HG03442 (cell line): ENCODE data around the gene EYA2.

Source experiments
- ATAC-seq: cut with Tn5 transposase; IDR thresholded peaks from one replicate; pipeline ENCODE4 v1.9.1; 2021; ENCODE audit warnings: mild to moderate bottlenecking, moderate library complexity; ENCODE audit not compliant: unreplicated experiment

EYA2 gene

DNA sequence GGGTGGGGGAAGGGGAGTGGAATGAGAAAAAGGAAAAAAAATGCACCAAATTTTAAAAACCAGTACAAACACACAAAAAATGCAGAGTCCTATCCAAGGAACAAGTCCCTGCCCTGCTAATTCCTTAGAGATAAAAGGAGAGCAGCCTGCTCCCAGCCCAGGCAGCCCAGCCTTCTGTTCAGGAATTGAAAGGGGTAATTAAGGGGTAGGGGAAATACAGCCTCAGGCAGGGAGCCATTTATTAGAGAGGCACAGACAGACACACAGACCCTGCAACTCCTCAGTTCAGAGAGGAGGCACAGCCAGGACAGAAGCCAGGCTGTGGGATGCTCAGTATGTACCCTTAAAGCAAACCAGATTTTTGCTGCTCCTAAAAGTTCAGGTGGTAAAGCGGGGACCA lies 137.2 kb downstream of the EYA2 start:
- ATAC-seq = no peak

DNA sequence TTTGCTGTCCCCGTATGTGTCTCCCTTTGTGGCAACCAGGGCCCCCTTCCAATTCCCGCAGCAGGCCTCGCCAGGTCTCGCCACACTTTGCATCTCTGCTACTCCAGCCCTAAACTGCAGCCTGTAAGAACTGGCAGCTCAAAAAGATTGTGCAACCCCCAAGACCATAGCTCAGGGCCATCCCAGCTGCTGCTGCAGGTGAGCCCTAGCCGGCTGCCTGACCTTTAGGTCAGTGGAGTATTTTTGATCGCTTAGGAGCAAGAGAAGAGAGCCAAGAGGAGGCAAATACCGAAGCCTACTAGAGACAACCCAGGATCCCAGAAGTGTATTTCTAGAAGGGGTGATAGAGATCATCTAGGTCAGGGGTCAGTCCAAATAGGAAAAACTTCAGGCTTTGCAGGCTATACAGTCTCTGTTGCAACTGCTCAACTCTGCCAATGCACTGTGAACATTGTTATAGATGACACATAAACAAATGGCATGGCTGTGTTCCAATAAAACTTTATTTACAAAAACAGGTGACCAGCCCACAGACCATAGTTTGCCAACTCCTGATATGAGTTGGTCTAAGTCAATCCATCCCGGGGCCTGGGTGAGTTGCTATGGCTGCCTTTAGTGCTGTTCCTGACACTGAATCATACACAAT lies 138.4 kb downstream of the EYA2 start:
- no peak for ATAC-seq

DNA sequence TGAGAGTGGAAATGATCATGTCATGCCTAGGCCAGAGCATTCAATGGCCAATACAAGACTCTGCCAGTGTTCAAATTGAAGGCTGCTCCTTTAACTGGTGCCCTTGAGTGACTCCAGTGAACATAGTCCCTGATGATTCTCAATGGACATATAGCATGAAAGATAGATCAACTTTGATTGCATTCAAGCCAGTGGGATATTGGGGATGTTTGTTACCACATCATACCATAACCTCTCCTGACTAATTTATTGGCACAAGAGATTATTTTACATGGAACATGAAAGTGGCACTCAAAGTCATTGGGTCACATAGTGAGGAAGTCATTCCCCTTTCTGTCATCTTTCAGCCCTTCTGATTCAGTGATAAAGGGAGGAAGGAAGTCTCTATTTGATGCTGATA lies 139.0 kb downstream of the EYA2 start:
- ATAC-seq = no peak

DNA sequence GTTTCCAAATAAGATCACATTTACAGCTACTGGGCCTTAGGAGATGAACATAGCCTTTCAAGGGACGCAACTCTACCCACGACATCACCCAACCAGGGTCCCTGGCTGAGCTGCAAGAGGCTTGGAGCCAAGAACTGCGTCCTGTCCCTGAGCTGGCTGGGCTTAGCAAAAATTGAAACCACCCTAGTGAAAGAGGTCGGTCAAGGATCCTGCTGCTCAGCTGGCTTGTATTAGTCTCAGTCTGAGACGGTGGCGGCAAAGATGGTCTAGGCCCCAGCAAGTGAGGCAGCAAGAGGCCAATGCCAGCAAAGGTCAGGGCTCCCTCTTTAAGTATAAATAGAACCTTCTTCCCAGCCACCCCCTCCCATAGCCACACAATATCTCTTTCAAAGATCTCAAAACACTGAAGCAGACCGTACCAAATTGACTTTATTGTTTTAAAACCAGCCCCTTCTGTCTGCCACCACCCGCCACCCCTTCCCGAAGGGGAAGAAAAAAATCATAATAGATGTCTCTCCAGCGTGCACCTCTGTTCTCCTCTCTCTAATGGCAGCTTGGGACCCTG lies 140.5 kb downstream of the EYA2 start:
- no peak for ATAC-seq

DNA sequence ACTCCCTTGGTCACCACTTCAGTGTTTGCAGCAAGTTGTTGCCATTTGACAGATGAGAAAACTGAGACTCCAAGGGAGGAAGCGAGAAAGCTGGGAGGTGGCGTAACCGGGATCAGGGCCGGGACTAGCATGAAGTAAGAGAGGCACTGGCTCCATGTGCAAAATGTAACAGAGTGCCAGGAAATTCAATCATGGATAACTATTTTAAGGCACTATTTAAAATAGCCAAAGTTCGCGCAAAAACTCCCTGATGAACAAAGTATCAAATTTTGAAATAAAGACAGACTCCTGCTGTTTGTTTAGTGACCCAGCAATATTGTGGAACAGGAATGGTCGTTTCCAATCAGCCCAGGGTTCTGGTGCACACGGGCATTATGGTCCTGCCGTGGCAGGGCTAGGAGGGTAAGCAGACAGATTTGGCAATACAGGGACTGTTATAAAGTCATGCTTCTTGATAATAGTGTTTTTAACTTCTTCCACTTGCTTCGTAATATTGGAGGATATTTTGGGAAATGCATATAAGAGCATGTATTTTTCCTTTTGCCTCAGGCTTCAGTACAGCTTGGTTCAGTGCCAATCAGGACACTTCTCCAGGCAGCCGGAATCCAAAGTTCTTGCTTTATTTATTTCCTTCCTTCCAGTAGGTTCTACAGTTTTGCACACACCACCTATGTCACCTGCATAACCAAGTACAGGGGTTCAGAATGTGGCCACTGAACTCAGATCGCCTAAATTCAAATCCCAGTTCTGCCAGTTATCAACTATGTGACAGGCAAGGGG lies 141.6 kb downstream of the EYA2 start:
- no peak for ATAC-seq

DNA sequence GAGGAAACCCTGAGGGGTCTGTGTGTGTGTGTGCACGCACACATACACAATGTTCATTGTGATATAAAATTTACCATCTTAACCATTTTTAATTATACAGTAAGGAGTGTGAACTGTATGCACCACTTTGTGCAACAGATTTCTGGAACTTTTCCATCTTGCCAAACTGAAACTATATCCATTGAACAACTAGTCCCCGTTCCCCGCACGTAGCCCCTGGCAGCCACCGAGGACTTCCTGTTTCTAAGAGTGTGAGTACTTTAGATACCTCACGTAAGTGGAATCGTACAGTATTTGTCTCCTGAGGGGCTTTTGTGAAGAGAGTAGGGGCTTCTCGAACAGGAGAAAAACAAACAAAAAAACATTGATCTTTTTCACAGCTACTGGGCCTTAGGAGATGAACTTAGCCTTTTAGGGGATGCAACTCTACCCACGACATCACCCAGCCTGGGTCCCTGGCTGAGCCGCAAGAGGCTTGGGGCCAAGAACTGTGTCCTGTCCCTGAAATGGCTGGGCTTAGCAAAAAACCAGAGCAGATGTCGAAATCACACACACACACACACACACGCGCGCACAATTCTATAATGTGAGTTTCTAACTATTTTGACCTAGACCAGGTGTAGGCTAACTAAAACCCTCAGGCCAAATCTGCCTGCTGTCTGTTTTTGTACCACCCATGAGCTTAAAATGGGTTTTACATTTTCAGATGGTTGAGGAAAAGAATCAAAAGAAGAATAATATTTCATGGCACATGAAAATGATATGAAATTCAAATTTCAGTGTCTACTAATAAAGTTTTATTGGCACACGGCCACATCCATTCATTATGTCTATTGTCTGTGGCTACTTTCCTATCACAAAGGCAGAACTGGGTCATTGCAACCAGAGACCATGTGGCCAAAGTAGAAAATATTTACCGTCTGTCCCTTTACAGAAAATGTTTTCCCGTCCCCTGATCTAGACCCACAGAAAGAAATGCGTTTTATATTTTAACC lies 144.2 kb downstream of the EYA2 start:
- ATAC-seq = no peak

DNA sequence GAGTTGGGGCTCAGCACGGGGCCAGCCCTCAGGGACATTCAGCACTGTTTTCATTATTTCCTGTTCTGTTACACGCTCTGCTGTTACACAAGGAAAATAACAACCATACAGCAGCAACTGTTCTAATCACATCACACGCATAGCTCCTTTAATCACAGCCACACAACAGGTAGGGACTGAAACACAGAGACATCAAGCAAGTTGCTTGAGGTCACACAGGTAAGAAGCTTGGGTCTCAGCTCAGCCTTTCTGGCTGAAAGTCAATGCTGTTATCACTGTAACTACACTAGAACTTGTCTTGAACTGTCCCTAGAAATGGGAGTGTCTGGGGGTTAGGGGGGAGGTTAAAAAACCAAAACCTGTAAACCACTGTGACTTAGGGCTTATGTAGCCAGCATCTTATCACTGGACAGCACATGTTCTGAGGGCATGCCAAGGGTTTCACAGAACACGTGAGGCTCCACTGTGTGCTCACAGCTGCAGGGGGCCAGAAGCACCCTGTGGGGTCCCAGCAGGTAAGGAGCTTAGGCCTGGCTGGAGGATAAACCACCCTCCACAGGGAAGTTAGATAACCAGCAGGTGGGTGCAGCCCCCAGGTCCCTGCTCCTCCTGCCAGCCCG lies 146.0 kb downstream of the EYA2 start:
- no peak for ATAC-seq

DNA sequence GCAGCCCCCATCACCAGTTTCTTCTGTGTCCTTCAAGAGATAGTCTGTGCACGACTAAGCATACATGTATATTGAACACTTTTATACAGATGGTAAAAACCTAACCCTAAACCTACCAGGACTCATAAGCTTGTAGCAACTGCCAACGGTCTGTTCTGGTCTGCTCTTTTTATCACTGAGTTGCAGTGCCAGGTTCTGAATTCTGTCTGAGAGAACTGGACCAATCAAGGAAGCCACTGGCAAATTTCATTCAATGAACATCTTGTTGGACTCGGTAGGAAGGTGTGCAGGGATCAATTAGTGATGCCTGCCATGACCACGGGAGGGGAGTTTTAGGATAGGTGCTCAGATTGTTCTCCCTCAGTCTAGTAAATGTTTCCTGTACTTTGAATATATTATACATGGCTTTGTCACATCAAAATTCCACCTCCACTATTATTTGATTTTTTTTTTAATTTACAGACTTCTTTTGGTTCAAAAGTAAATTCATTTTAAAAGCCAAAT lies 146.8 kb downstream of the EYA2 start:
- ATAC-seq = no peak

DNA sequence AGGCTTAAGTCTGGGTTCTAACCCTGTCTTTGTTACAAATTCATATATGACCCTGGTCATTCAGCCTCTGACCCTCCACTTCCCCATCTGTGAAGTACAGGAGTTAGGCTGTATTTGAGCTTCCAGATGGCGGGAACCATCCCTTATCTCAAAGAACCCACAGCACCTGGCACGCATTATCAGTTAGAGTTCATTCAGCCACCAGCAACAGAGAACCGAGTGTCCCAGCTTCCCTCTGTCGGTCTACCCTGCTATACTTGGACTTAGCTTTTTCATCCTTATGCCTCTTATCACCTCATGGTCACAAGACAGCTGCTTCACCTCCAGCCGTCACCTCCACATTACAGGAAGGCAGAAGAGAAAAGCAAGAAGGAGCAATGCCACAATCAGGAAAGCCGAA lies 147.8 kb downstream of the EYA2 start:
- no peak for ATAC-seq

DNA sequence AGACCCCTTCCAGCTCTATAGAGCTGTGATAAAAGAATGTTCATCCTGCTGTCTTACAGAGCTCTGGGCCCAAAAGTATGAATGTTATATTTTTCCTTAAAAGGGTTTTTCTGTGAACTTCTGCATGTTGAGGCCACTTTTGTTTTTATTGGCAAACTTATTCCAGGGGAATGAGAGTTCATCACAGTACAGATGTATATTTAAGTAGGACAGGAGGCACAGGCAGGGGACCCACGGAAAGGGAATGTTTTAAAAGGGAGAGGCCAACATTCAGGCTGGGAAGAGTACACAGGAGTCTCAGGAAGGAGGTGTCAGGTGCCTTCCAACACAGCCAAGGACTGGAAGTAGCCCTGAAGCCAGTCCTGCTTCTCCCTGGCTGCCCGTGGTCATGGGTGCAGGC lies 148.4 kb downstream of the EYA2 start:
- no peak for ATAC-seq

DNA sequence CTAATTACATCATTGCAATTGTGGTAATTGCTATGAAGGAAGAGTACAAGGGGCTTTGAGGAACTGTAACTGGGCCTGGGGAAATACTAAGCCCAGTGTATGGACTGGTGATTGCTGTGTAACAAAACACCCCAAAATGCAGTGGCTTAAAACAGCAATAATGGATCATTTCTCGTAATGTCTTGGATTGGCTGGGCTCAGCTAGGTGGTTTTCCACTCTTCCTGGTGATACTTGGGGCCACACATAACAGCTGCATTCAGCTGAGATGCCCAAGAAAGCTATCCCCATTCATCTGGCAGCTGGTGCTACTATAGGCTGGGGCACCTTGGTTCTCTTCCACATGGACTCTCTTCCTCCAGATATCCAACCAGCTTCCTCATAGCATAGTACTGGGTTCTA lies 150.3 kb downstream of the EYA2 start:
- no peak for ATAC-seq

DNA sequence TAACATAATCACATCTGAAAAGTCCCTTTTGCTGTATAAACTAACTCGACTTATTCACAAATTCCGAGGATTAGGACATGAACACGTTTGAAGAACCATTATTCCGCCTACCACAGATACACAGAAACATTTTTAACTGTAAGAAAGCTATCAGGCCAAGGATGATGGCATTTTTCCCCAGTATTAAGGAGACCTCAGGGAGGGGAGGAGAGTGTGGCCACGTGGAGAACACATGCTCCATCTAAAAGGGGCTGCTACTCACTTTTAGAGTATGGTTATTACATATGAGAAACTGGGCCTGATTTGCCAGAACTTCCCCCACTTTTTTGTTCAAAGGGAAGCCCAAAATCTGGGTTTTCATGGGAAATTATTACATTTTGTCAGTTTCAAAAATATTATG lies 153.4 kb downstream of the EYA2 start:
- ATAC-seq = no peak

DNA sequence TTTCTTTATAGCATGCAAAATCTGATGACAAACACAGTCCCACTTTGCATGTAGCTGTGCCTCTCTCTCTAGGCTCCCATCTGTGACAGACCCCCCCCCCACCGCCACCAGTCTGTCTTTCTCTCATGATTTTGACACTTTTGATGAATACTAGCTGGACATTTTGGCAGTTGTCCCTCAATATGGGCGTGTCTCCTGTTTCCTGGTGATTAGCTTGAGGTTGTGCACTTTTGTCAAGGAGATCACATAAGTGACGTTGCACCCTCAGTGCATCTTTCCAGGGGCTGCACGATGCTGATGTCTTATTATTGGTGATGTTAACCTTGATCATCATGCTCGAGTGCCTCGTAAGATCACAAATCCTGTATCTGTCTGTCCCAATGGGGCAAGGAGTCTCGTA lies 155.1 kb downstream of the EYA2 start:
- ATAC-seq = no peak

DNA sequence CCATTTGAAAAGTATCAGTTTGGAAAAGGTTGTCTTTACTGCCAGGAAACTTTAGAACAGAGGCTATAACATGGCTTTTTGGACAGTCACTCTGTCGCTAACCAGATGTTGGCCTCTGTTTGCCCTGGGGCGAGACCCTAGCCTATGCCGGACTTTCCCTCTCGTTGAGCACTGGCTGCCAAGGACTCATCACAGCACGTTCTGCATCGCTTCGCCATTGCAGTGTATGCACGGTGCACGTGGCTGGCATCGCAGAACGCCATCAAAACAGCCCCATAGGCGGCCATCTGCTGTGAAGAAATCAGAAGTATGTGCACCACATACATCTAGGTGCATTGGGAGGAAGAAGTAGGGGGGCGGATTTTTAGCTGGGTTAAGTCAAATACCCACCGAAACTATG lies 156.4 kb downstream of the EYA2 start:
- no peak for ATAC-seq

DNA sequence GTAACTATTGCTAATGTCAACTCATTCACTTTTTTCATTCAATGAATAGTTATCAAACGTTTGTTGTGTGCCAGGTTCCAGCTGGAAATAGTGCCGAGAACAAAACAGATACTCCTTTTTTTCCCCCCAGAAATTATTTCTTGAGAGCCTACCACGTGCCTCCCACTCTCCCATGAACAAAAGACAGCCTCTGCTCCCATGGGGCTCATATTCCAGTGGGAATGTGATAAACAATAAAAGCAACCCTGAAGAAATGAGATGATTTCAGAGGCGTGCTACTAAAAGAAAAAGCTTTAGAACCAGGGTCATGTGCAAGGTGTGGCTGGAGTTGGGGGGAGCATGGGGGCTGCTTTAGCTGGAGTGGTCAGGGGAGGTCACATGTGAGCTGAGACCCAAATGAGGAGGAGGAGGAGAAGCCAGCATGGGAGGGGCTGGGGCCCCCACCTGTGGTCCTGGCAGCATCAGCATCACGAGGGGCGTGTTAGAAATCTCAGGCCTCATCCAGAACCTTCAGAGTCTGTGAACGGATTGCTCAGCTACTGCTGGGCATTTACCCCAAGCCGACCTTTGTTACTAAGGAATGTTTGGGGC lies 157.4 kb downstream of the EYA2 start:
- no peak for ATAC-seq

DNA sequence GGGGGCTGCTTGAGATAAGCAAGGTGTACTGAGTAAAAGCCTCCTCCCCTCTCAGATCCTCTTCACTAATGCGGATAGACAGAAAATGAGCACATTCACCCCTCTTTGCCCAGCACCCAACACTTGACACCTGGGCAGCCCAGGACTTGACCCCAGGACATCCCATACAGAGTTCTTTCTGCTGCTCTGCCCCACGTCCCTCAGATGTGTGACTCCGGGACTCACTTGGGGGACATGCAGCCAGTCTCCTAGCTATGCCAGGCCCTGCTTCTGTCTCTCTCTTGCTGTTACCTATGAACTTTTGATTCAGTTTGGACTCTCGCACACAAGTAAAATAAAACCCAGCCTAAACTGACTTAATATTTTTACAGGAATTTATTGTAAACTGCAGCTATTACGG lies 159.9 kb downstream of the EYA2 start:
- ATAC-seq = no peak

DNA sequence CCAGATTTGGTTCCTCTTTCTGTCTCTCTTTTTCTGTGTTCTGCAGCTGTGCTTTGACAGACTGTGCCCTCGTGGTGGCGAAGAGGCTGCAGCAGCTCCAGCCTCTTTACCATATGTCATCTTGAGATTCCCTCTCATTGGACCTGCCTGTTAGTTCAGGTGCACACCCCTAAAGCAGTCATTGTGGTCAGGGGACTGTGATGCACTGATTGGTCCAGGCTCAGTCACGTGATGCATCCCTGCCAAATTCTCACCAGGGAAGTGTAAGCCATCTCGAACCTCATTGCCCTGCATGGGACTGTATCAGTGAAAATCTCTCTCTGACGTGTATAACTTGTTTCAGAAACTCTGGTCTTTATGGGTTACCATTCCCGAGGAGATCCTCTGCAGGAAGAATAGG lies 160.3 kb downstream of the EYA2 start:
- no peak for ATAC-seq

DNA sequence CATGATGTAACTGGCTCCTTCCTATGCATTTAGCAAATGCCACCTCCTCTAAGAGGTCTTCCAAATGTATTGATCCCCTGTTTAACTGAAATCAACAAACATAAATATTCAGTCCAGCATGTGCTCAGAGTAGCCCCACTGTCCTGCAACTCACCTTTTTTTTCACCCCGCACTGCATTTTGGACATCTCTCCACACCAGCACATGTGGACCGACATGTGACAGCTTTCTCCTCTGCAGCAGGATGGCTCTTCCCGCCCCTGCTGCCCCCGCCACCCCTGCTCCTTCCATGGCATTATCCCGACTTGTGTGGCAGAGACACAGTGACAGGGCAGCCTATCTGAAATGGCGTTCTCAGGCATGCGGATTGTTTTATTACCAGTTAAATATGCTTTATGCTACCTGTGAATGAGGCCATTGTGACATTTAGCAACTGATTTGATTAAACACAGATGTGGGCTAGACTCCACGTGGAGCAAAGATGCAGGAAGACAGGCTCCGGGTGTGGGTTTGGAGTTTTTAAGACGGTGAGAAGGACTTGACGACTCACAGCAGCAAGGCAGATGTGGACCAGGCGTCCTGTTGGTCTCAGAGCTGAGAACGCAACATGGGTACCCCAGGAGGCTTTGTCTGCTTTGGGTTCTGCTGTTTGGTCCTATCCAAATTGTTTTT lies 161.2 kb downstream of the EYA2 start:
- no peak for ATAC-seq

DNA sequence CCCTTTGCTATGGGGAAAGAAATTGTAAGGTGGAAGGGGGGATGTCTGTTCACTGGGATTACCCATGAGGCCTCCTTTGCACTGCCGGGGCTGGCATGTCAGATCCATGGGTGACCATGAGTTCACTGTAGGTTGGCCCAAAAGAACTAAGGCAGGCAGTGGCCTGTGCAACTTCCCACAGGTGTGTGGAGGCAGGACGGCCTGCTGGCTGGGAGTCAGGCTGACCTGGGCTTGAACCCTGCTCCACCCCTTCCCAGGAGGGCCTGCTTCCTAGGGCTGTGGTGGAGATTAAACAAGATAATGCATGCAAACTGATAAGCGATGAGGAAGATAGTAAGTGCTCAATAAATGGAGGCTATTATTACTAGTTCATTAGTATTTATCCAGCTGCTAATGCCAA lies 163.0 kb downstream of the EYA2 start:
- no peak for ATAC-seq

DNA sequence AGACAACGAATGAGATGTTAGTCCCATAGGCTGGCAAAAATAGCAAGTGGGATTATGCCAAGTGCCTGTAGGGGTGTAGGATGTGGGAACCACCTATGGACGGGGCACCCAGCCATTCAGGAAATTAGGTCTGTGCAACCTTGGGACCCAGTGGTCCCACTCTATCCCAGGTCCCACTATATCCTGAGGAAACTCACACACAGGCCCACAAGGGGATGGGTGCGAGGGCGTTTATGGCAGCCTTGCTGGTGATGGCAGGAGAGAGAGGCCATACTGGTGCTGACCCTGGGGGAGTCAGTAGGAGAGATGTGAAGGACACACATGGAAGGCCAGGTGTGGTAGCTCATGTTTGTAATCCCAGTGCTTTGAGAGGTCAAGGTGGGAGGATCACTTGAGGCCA lies 163.6 kb downstream of the EYA2 start:
- ATAC-seq = no peak
